Stimulated activated naive CD4-positive, alpha-beta T cell (primary cell): ENCODE data around the gene THRA.
A peak's percentile ranks its signal among the peaks of the same experiment; 100 is the strongest.

Experiments
- DNase-seq, 6 experiments: peaks; one replicate each; lab custom pipeline; 2025; lab: John Stamatoyannopoulos, UW

The THRA gene

GRCh38 chr17:40064971-40065768 is 2.4 kb downstream of the THRA start:
- no peak for DNase-seq

- no peak for DNase-seq
These were observed 3.2 kb downstream of the THRA start for GRCh38 chr17:40065769-40066510.

GRCh38 chr17:40067710-40068109 is 4.9 kb downstream of the THRA start:
- no peak for DNase-seq

- no peak for DNase-seq
These were observed 5.4 kb downstream of the THRA start for GRCh38 chr17:40068129-40068581.

- no peak for DNase-seq
These were observed 5.8 kb downstream of the THRA start for GRCh38 chr17:40068584-40068916.

GRCh38 chr17:40068917-40069750 is 6.4 kb downstream of the THRA start:
- DNase-seq = peak; percentile 49 to 79 (median 69)

- DNase-seq = peak in 5 of 6 experiments; percentile 10 to 51 (median 25)
These were observed 7.3 kb downstream of the THRA start for GRCh38 chr17:40069751-40070708.

GRCh38 chr17:40070709-40071312 is 8.0 kb downstream of the THRA start:
- DNase-seq = no peak

GRCh38 chr17:40071313-40072039 is 8.7 kb downstream of the THRA start:
- no peak for DNase-seq

- no peak for DNase-seq
These were observed 9.4 kb downstream of the THRA start for GRCh38 chr17:40072040-40072734.

GRCh38 chr17:40072735-40073346 is 10.1 kb downstream of the THRA start:
- no peak for DNase-seq

- no peak for DNase-seq
These were observed 10.8 kb downstream of the THRA start for GRCh38 chr17:40073454-40074174.

- no peak for DNase-seq
These were observed 11.4 kb downstream of the THRA start for GRCh38 chr17:40074175-40074512.

- no peak for DNase-seq
These were observed 12.1 kb downstream of the THRA start for GRCh38 chr17:40074871-40075200.

- peak; percentile 36 to 77 (median 54) for DNase-seq
These were observed 12.6 kb downstream of the THRA start for GRCh38 chr17:40075201-40075941.

- no peak for DNase-seq
These were observed 13.3 kb downstream of the THRA start for GRCh38 chr17:40075942-40076498.

GRCh38 chr17:40076591-40076990 is 13.8 kb downstream of the THRA start:
- no peak for DNase-seq

- DNase-seq = no peak
These were observed 16.8 kb downstream of the THRA start for GRCh38 chr17:40079545-40079944.
